WI38 (cell line): ENCODE measurements around the gene MYH7.

Source experiments
- H3K4me3 ChIP-seq: 2 replicates; pipeline ENCODE4 v1.5.1; 2011; ENCODE audit warnings: low read depth, mild to moderate bottlenecking, control low read depth, low read length
- TF ChIP-seq, protein P1 (sequence below): IDR thresholded peaks from 2 replicates; pipeline ENCODE4 v1.5.1; 2012; ENCODE audit warnings: low read depth, mild to moderate bottlenecking, control low read depth, low read length

MYH7 gene

DNA sequence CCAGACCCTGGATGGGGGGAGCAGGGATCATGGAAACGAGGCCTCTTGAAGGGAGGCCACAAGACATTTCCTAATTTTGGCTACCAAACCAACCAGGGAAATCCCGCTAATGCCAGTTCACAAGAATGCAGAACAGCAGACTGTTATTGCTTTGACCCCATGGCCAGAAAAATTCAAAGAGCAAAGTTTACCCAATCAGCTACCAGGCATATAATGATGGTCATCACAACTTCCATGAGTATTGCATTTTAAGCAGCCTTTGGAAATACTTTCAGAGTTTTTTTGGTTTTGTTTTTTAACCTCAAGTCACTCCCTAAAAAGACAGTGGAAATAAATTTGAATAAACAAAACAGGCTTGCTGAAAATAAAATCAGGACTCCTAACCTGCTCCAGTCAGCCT, 63.0 kb downstream of the MYH7 start, which contains the start of gene IL25:
Gene IL25 (plus strand): TSS at position 301 of the 400 bp plus-strand sequence.
- TF ChIP-seq, protein P1, sequence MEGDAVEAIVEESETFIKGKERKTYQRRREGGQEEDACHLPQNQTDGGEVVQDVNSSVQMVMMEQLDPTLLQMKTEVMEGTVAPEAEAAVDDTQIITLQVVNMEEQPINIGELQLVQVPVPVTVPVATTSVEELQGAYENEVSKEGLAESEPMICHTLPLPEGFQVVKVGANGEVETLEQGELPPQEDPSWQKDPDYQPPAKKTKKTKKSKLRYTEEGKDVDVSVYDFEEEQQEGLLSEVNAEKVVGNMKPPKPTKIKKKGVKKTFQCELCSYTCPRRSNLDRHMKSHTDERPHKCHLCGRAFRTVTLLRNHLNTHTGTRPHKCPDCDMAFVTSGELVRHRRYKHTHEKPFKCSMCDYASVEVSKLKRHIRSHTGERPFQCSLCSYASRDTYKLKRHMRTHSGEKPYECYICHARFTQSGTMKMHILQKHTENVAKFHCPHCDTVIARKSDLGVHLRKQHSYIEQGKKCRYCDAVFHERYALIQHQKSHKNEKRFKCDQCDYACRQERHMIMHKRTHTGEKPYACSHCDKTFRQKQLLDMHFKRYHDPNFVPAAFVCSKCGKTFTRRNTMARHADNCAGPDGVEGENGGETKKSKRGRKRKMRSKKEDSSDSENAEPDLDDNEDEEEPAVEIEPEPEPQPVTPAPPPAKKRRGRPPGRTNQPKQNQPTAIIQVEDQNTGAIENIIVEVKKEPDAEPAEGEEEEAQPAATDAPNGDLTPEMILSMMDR: no peak
- no peak within 1 kb of the TSS for H3K4me3 ChIP-seq

DNA sequence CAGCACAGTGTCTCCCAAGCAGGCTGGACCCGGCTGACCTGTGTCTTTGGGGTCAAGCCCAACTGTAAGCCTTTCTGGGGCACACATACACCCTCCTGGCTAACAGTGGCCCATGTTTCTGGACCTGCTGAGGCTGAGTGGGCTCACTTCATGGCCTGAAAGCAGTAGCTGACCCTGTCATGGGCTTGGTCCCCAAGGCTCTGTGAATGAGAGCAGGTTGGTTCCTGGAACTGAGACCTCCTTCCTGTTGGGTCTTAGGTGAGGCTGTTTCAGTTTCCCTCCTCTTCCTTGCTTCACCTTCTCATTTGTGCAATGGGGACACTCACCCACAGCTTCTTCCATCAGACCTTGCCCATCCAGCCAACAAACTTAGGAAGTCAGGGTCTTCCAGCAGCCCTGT, 63.6 kb downstream of the MYH7 start:
- H3K4me3 ChIP-seq: no peak overlapping the region
- TF ChIP-seq, protein P1: no peak

DNA sequence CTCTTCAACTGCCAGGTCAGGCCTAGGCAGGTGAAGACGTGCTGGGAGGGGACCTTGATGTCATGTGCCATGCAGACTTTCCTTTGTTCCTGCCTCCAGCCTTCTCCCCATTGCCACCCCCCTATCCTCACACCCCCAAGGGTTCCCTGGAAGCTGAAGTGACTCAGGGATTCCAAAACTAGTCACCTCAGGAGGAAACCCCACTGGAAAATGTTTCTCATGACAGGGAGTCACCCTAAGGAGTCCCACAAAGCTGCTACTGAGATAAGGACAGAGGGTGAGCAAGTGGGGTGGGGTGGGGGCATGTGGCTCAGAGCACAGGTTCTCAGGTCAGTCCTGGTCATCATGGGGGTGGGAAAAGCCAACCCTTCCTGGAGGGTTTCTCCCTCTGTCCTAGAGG, 65.2 kb downstream of the MYH7 start:
- no peak overlapping the region for H3K4me3 ChIP-seq
- TF ChIP-seq, protein P1: no peak

DNA sequence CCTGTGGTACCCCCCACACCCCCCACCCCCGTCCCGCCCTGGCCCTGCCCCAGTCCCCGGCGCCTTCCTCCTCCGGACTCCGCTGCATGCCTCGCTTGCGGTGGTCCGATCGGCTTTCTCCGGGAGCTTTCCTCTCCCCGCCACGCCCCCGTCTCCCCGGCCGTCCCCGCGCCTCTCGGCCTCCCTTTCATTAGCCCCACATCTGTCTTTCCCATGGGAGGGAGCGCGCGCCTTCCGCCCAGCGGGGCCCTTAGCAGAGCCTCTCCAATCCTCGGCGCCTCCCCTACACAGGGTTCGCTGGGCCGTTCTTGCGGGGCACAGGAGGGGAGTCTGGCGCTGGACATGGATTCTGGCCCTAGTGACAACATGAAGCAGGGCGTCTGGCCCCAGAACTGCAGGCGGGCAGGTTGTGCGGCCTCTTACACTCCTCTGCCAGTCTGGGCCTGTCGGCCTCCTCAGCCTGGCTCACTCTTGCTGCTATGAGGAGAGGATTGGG, 69.0 kb downstream of the MYH7 start:
- TF ChIP-seq, protein P1: no peak
- peak overlapping the region; percentile 61 for H3K4me3 ChIP-seq

DNA sequence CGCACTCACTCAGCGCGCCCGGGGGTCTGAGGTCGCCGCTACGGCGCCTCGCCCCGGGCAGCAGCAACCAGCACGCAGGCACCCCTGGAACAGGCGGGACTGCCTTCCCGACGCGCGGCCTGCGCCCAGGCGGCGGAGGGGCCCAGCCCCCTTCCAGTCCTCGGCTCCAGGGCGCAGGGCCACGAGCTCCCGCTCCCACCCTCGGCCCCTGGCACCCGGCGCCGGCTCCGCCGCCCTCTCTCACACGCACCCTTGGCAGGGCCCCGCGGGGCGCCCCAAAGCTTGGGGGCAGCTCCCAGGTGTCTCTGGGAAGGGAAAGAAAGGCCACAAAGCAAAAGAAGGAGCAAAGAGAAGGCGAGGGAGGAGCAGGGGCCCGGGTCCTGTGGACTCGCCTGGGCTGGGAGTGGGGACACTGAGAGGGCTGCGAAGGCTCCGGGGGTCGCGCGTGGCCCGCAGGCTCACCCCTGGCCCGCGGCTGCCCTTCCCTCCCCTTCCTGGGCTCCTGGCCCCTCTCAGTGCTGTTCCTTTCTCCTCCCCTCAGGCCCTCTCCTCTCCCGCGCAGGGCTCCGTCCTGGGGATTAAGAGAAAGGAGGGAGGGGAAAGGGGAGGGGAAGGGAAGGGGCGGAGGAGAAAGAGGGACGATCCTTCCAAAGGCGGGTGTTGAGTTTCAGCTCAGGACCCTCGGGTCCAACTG, 69.6 kb downstream of the MYH7 start:
- TF ChIP-seq, protein P1: no peak
- H3K4me3 ChIP-seq: peak overlapping the region; percentile 61

DNA sequence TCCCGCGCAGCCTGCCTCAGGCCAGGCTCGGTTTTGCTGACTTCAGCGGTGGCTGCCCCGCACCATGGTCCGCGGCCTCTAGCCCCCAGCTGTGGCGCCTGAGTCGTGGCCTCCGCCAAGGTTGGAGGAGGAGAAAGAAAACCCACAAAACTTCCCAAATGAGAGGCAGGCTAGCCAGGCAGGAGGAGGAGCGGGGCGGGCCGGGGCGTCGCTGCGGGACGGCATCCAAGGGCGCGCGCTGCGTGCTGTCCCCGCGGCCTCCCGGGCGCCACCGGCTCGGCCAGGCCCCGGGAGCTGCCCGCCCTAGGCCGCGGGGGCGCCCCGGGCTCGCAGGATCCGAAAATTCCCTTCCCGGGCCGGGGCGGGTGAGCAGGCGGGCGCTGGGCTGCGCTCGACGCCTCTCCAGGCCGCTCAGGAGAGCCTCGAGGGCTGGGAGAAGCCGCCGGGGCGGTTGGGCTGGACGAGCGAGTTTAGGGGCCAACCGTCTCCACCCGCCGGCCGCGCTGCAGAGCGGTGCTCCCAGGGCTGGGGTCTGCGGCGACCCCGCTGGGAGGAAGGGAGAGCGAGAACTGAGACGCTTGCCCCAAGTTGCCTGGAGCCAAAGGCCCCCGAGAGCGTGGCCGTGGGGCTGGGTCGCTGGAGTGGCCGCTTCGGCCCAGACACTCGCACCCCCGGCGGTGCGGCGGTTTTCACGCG, 70.3 kb downstream of the MYH7 start, which contains the start of gene EFS:
Gene EFS (minus strand): TSS at position 137 of the 696 bp plus-strand sequence. CDS start 147 bp downstream, outside the sequence.
- TF ChIP-seq, protein P1: no peak
- H3K4me3 ChIP-seq: peak within 1 kb of the TSS; percentile 61
